ENCODE data around the gene MUC12. TPM values are rescaled to one million over a fixed set of nuclear protein-coding genes. Genes with fewer than 3 reads are reported as not detected.

MUC12 gene
- total and polyA plus RNA-seq, 2 of the 4 experiments (the other 2 are of a cell fraction), result 4.0 TPM; not detected in 1

GRCh38 chr7:100957832-100958421, 11.4 kb upstream of the MUC12 start:
- peaks cover 38% of the 10 kb centered on the region for H3K27me3 ChIP-seq (ENCODE audit: control insufficient read depth, insufficient read depth, low read length)
- no TSS peak for BruUV-seq (replicated peaks)
- no peak for ATAC-seq (ENCODE audit: low read depth)
- H3K23ac ChIP-seq (ENCODE audit: low read depth, low read length), result no peak overlapping the region
- no peak overlapping the region for H2BK120ac ChIP-seq (ENCODE audit: low read depth, low read length)
- no peak overlapping the region for H3K4me2 ChIP-seq (ENCODE audit: low read depth, low read length)
- no peak overlapping the region for H4K8ac ChIP-seq (ENCODE audit: low read depth in 2 of 2, low read length in 2 of 2)
- no peak overlapping the region for H3K27ac ChIP-seq (ENCODE audit: insufficient read depth, low read length)
- no peaks in the 10 kb centered on the region for H3K36me3 ChIP-seq (ENCODE audit: control insufficient read depth, insufficient read depth, low read length)
- no peaks in the 10 kb centered on the region for H3K79me1 ChIP-seq (ENCODE audit: low read depth in 1 of 2, low read length in 2 of 2)
- no peak overlapping the region for H4K5ac ChIP-seq (ENCODE audit: low read depth, low read length)
- no peak overlapping the region for H3K18ac ChIP-seq (ENCODE audit: low read depth, low read length)
- no peak overlapping the region for H2AK5ac ChIP-seq (ENCODE audit: low read depth, low read length)
- H2BK20ac ChIP-seq (ENCODE audit: low read depth, low read length), result no peak overlapping the region
- H3K4me1 ChIP-seq (ENCODE audit: control insufficient read depth, insufficient read depth, low read length), result no peaks in the 10 kb centered on the region
- H3K4me3 ChIP-seq (ENCODE audit: insufficient read depth, low read depth, low read length), result no peak overlapping the region
- no peak overlapping the region for H2BK5ac ChIP-seq (ENCODE audit: low read depth, low read length, poor library complexity, severe bottlenecking)
- TF ChIP-seq POLR2A (IDR thresholded peaks at IDR 0.05; ENCODE audit: low read depth, low read length) (no peak), MXI1 (IDR thresholded peaks at IDR 0.05; ENCODE audit: borderline replicate concordance, low read depth, low read length) (no peak), CTCF (conservative IDR thresholded peaks at IDR 0.05; ENCODE audit: low read depth, low read length) (no peak), CHD1 (IDR thresholded peaks at IDR 0.05; ENCODE audit: low read depth, low read length) (no peak), NFE2L2 (IDR thresholded peaks at IDR 0.05; ENCODE audit: low read depth, low read length) (no peak), FOS (IDR thresholded peaks at IDR 0.05; ENCODE audit: low read depth, low read length) (no peak), RAD21 (IDR thresholded peaks at IDR 0.05; ENCODE audit: low read length) (no peak), RFX5 (IDR thresholded peaks at IDR 0.05; ENCODE audit: low read depth, low read length) (no peak), SMC3 (IDR thresholded peaks at IDR 0.05; ENCODE audit: low read depth, low read length) (no peak), USF2 (IDR thresholded peaks at IDR 0.05; ENCODE audit: low read depth, low read length) (no peak), MAFK (IDR thresholded peaks at IDR 0.05; ENCODE audit: low read depth, low read length) (no peak), MAZ (IDR thresholded peaks at IDR 0.05; ENCODE audit: borderline replicate concordance, low read depth, low read length) (no peak), ELK1 (IDR thresholded peaks at IDR 0.05; ENCODE audit: borderline replicate concordance, low read depth, low read length) (no peak), BHLHE40 (IDR thresholded peaks at IDR 0.05; ENCODE audit: low read depth, low read length) (no peak)
- in situ Hi-C loops (cut with MboI; ENCODE audit: low sequenced_read_pairs) (loop anchor here (25.0 kb wide), 1 partner anchor 504 kb away; no protein-coding TSS in a partner anchor), intact Hi-C loops (cut with micrococcal nuclease) (no loop called here), dilution Hi-C loops (cut with HindIII; ENCODE audit: low sequenced_read_pairs, unreplicated experiment) (no loop called here)
- H3K14ac ChIP-seq (replicated peaks; ENCODE audit: low read depth, low read length), result no peak overlapping the region
- H4K91ac ChIP-seq (ENCODE audit: insufficient read depth, low read depth, low read length), result no peak overlapping the region
- ChIA-PET POLR2A (ENCODE audit: unreplicated experiment) (no interaction called here), CTCF (no interaction called here)
- no peaks in the 10 kb centered on the region; the same call in 1 of the 2 replicates for H3K9me1 ChIP-seq (ENCODE audit: insufficient read depth, low read length)
- no peak overlapping the region for H3K56ac ChIP-seq (ENCODE audit: extremely low read depth, insufficient read depth, low read length)
- H3K4ac ChIP-seq (ENCODE audit: low read depth, low read length), result no peak overlapping the region
- peaks cover 3% of the 10 kb centered on the region; the same call in 1 of the 2 replicates for H3K9me3 ChIP-seq (ENCODE audit: control insufficient read depth, insufficient read depth, low read length)
- WGBS, 2 experiments (ENCODE audit: extremely low coverage in 2 of 2, insufficient read length in 1 of 2), result 44% methylated on average over 11 of the region's 12 CpGs; no CpG with 5 or more reads in 1 of the 2 experiments
- H3K9ac ChIP-seq (ENCODE audit: low read depth, low read length), result no peak overlapping the region
- no peak overlapping the region for H2BK15ac ChIP-seq (ENCODE audit: low read depth, low read length)
- no peaks in the 10 kb centered on the region for H4K20me1 ChIP-seq (ENCODE audit: insufficient read depth, low read length)
- peak; percentile 33 for DNase-seq
- peak overlapping the region; percentile 24 for H2AK9ac ChIP-seq (replicated peaks; ENCODE audit: low read depth, low read length, poor library complexity)
- no peak overlapping the region for H2AFZ ChIP-seq (replicated peaks; ENCODE audit: low read length, poor library complexity)

Measured in IMR-90 (cell line).